NT2/D1 (cell line): ENCODE data around the gene PIMREG.

Source experiments
- DNase-seq: peaks from one replicate; pipeline ENCODE4 v3.0.0-alpha.2; 2011; ENCODE audit warnings: low read depth, low spot score
- H3K27me3 ChIP-seq: 2 replicates; pipeline ENCODE4 v1.6.0; 2011; ENCODE audit warnings: mild to moderate bottlenecking; ENCODE audit not compliant: insufficient read length, insufficient read depth
- H3K36me3 ChIP-seq: 2 replicates; pipeline ENCODE4 v1.6.1; 2011; ENCODE audit warnings: mild to moderate bottlenecking, low read length, mixed read lengths; ENCODE audit not compliant: insufficient read depth, insufficient read length
- H3K4me1 ChIP-seq: 2 replicates; pipeline ENCODE4 v1.5.1; 2011; ENCODE audit not compliant: insufficient read depth, insufficient read length
- H3K4me3 ChIP-seq: 2 replicates; pipeline ENCODE4 v1.5.1; 2011; ENCODE audit warnings: low read depth; ENCODE audit not compliant: insufficient read length
- H3K9ac ChIP-seq: 2 replicates; pipeline ENCODE4 v1.6.0; 2011; ENCODE audit warnings: low read depth; ENCODE audit not compliant: insufficient read length
- H3K9me3 ChIP-seq: 2 replicates; pipeline ENCODE4 v1.5.1; 2011; ENCODE audit warnings: mild to moderate bottlenecking, low read length; ENCODE audit not compliant: insufficient read depth
- SUZ12 ChIP-seq: IDR thresholded peaks from 2 replicates; pipeline ENCODE4 v1.6.1; 2011; ENCODE audit not compliant: insufficient read length, insufficient read depth; ENCODE audit errors: extremely low read depth
- YY1 ChIP-seq: IDR thresholded peaks from 2 replicates; pipeline ENCODE4 v1.6.1; 2011; ENCODE audit not compliant: insufficient read length, insufficient read depth
- ZNF274 ChIP-seq: IDR thresholded peaks from 2 replicates; pipeline ENCODE4 v1.6.1; 2011; ENCODE audit warnings: mild to moderate bottlenecking, low read depth, low read length

PIMREG gene

GRCh38 chr17:6428207-6428965, 15.9 kb upstream of the PIMREG start:
- DNase-seq = no peak
- TF ChIP-seq YY1 = no peak
- no peak for TF ChIP-seq ZNF274
- TF ChIP-seq SUZ12 = no peak
- Histone ChIP-seq H3K36me3 (no peaks in the 10 kb centered on the region), H3K9me3 (peaks cover 17% of the 10 kb centered on the region), H3K27me3 (no peaks in the 10 kb centered on the region), H3K4me1 (peaks cover 3% of the 10 kb centered on the region), H3K9ac (no peak overlapping the region), H3K4me3 (no peak overlapping the region)

DNA sequence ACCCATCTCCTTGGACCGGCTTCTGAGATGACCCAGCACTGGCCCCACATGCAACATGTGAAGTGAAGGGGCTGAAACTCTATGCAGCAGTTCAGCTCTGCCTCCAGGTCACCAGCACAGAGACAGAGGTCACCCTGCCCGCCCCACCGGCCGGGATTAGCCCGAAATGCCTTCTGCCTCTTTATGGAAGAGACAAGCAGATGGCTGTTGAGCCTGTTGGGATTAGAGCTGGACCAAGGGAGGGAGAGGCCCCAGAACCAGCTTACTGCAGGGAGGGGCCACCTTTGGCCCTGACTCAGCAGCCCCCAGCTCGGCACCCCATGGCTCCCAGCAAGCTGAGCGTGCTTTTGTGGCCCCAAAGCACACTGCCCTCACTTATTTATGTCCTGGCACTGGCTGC, 15.0 kb upstream of the PIMREG start:
- Histone ChIP-seq H3K9me3 (peaks cover 17% of the 10 kb centered on the region), H3K4me3 (no peak overlapping the region), H3K4me1 (peaks cover 3% of the 10 kb centered on the region), H3K27me3 (no peaks in the 10 kb centered on the region), H3K9ac (no peak overlapping the region), H3K36me3 (no peaks in the 10 kb centered on the region)
- TF ChIP-seq YY1 = no peak
- TF ChIP-seq SUZ12 = no peak
- TF ChIP-seq ZNF274 = no peak
- DNase-seq = no peak

GRCh38 chr17:6430769-6431168, 13.5 kb upstream of the PIMREG start:
- no peaks in the 10 kb centered on the region for H3K27me3 ChIP-seq
- TF ChIP-seq ZNF274 = no peak
- TF ChIP-seq SUZ12 = no peak
- TF ChIP-seq YY1 = no peak
- H3K4me3 ChIP-seq = no peak overlapping the region
- H3K9me3 ChIP-seq = peaks cover 17% of the 10 kb centered on the region
- DNase-seq = no peak
- no peak overlapping the region for H3K9ac ChIP-seq
- no peaks in the 10 kb centered on the region for H3K36me3 ChIP-seq
- H3K4me1 ChIP-seq = peaks cover 5% of the 10 kb centered on the region

- Histone ChIP-seq H3K27me3 (no peaks in the 10 kb centered on the region), H3K4me3 (no peak within 1 kb of the TSS), H3K9ac (peak within 1 kb of the TSS; percentile 42), H3K9me3 (peaks cover 17% of the 10 kb centered on the region), H3K36me3 (no peaks in the 10 kb centered on the region), H3K4me1 (peaks cover 3% of the 10 kb centered on the region)
- no peak for DNase-seq
- TF ChIP-seq YY1 (no peak), SUZ12 (no peak), ZNF274 (no peak)
Observed at GRCh38 chr17:6435051-6435450, 9.2 kb upstream of the PIMREG start, which contains the start of gene AIPL1. Gene AIPL1 (minus strand): TSS chr17:6435121. CDS start chr17:6435104, 17 bp downstream.

DNA sequence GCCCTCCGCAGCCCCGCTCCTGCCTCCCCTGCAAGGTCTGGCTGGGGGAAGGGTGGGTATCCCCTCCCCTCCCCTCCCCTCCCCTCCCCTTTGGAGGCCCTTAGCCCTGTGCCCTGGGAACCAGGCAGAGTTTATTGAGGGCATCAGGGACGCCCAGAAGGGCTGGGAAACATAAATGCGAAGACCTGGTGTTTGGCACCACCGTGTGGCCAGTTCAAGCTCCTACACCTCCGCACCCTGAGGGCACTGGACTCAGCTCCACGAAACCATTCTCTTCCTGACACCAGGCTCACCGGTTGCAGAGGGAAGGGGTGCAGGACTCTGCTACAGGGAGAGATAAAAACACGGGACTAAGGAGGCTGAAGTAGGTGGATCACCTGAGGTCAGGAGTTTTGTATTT, 8.3 kb upstream of the PIMREG start:
- peaks cover 10% of the 10 kb centered on the region for H3K9me3 ChIP-seq
- no peaks in the 10 kb centered on the region for H3K36me3 ChIP-seq
- peaks cover 3% of the 10 kb centered on the region for H3K4me1 ChIP-seq
- peak; percentile 58 for DNase-seq
- TF ChIP-seq ZNF274 (no peak), YY1 (no peak), SUZ12 (no peak)
- no peaks in the 10 kb centered on the region for H3K27me3 ChIP-seq
- no peak overlapping the region for H3K4me3 ChIP-seq
- H3K9ac ChIP-seq = no peak overlapping the region

DNA sequence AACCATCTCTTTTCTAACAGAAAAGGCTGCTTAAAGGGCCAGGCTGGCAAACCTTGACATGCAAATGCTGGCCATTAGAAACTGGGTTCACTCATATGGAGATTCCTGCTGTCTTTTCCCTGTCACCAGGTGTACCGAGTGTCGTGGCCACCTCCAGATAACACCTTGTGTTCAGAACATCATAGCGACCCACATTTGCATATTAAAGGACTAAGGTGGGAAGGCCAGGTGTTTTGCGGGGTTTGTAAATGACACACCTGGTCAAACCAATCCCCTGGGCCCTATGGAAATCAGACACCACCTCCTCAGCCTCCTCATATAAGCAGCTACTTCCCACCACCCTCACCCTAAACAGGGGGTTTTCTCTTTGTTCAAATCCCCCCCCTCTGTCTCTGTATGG, 6.8 kb upstream of the PIMREG start:
- H3K4me1 ChIP-seq = peaks cover 3% of the 10 kb centered on the region
- no peak for DNase-seq
- H3K36me3 ChIP-seq = no peaks in the 10 kb centered on the region
- no peak overlapping the region for H3K4me3 ChIP-seq
- H3K27me3 ChIP-seq = no peaks in the 10 kb centered on the region
- H3K9ac ChIP-seq = no peak overlapping the region
- TF ChIP-seq SUZ12 (no peak), YY1 (no peak), ZNF274 (no peak)
- H3K9me3 ChIP-seq = no peaks in the 10 kb centered on the region

GRCh38 chr17:6437956-6438355, 6.3 kb upstream of the PIMREG start:
- no peaks in the 10 kb centered on the region for H3K27me3 ChIP-seq
- no peaks in the 10 kb centered on the region for H3K36me3 ChIP-seq
- H3K9me3 ChIP-seq = no peaks in the 10 kb centered on the region
- no peak for DNase-seq
- H3K4me3 ChIP-seq = no peak overlapping the region
- TF ChIP-seq YY1 (no peak), ZNF274 (no peak), SUZ12 (no peak)
- no peak overlapping the region for H3K9ac ChIP-seq
- peaks cover 3% of the 10 kb centered on the region for H3K4me1 ChIP-seq

- H3K36me3 ChIP-seq = peaks cover under 1% of the 10 kb centered on the region
- DNase-seq = no peak
- H3K4me1 ChIP-seq = peaks cover 5% of the 10 kb centered on the region
- H3K9me3 ChIP-seq = no peaks in the 10 kb centered on the region
- no peak overlapping the region for H3K4me3 ChIP-seq
- H3K27me3 ChIP-seq = no peaks in the 10 kb centered on the region
- peak overlapping the region; percentile 21 for H3K9ac ChIP-seq
- TF ChIP-seq SUZ12 (no peak), YY1 (no peak), ZNF274 (no peak)
Observed at GRCh38 chr17:6439951-6440350, 4.3 kb upstream of the PIMREG start.
